ENCODE data around the gene FN3K. TPM values are rescaled to one million over a fixed set of nuclear protein-coding genes. Genes with fewer than 3 reads are reported as not detected.

The FN3K gene
- total and polyA plus RNA-seq, 2 of the 8 experiments (the other 6 are each of a cell fraction or from before 2014, with no cell fraction given): 0.88 to 14.2 TPM

DNA sequence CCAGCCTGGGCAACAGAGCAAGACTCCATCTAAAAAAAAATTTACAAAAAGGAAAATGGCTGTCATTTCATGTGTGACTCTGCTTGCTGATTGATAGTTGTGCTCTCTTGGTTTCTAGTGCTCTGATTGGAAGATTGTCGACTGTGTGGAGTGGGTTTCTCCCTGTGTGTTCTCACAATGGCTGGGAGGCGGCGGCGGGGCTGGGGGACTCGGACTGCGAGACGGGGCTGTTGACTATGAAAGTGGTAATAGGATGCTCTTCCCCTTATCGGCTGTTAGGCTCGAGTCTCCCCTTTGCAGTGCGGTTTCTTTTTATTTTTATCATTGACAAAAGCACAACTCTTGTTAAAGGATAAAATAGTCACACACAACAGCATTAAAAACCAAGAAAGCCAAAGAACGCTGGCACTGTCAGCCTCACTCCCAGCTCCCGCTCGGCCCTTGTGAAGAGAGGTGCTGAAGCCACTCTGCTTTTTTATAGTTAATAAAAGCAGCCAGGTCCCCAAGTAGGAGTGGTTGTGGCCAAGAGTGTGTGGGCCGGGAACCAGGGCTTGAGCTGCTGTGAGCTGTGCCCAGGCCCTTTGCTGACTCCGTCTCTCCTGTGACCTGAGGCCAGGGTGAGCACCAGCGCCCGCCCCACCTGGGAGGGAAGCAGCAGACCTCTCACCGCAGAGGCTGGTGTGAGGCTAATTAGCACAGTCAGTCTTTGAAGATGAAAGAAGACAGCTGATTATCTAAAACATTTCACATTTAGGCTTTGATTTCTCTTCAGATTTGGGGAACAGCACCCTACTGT is 53.0 kb downstream of the FN3K start:
- Histone ChIP-seq H2AFZ (ENCODE audit: low read length) (no peak overlapping the region), H2BK5ac (ENCODE audit: low read depth, low read length) (no peak overlapping the region), H3K14ac (ENCODE audit: insufficient read length) (no peak overlapping the region), H4K20me1 (replicated peaks in 1 of 2; ENCODE audit: control insufficient read depth in 1 of 2, insufficient read depth in 2 of 2, low read length in 2 of 2) (peaks cover 7 to 25% of the 10 kb centered on the region in 2 experiments), H4K5ac (ENCODE audit: insufficient read length, low read depth, low read length) (no peak overlapping the region), H2BK120ac (replicated peaks; ENCODE audit: low read depth, low read length) (no peak overlapping the region), H3K4me1 (replicated peaks in 1 of 4; ENCODE audit: control insufficient read depth in 3 of 4, insufficient read depth in 4 of 4, low read length in 3 of 4) (no peaks in the 10 kb centered on the region), H3K27me3 (replicated peaks in 1 of 4; ENCODE audit: control insufficient read depth in 3 of 4, extremely low read depth in 1 of 4, insufficient read depth in 3 of 4, low read length in 3 of 4) (no peaks in the 10 kb centered on the region), H3K27ac (ENCODE audit: low read depth, low read length) (no peak overlapping the region), H3K36me3 (ENCODE audit: control insufficient read depth in 2 of 4, insufficient read depth in 4 of 4, low read length in 3 of 4) (peaks cover 1 to 8% (median 5%) of the 10 kb centered on the region in 4 experiments; a peak in 6 of 8 replicates), H2BK15ac (ENCODE audit: low read length) (no peak overlapping the region), H3K23ac (ENCODE audit: insufficient read length) (no peak overlapping the region), H3K9ac (replicated peaks in 1 of 4; ENCODE audit: extremely low read depth in 1 of 4, low read depth in 3 of 4, low read length in 3 of 4) (no peak overlapping the region; a peak in 1 of 7 replicates), H4K8ac (ENCODE audit: extremely low read depth, insufficient read depth, low read length) (no peak overlapping the region), H2AK5ac (ENCODE audit: low read depth, low read length) (no peak overlapping the region), H2BK20ac (ENCODE audit: low read length) (no peak overlapping the region), H3K79me2 (ENCODE audit: control insufficient read depth in 1 of 2, insufficient read depth in 2 of 2, low read length in 2 of 2) (peaks cover 0 to 29% of the 10 kb centered on the region in 2 experiments; a peak in 2 of 4 replicates), H4K91ac (replicated peaks; ENCODE audit: insufficient read length, low read length) (no peak overlapping the region), H3K79me1 (ENCODE audit: low read depth, low read length) (peaks cover 24% of the 10 kb centered on the region), H3K4me2 (ENCODE audit: insufficient read depth in 1 of 2, low read depth in 2 of 2, low read length in 2 of 2) (no peak overlapping the region), H3K18ac (ENCODE audit: extremely low read depth, low read length) (no peak overlapping the region), H3K56ac (replicated peaks; ENCODE audit: insufficient read length, low read depth, low read length) (no peak overlapping the region), H3K4me3 (ENCODE audit: extremely low read depth in 1 of 4, insufficient read depth in 2 of 4, low read depth in 3 of 4, low read length in 4 of 4) (no peak overlapping the region), H2BK12ac (ENCODE audit: low read depth, low read length) (no peak overlapping the region), H3K4ac (replicated peaks; ENCODE audit: insufficient read length, low read depth, low read length) (no peak overlapping the region), H3K9me3 (ENCODE audit: insufficient read depth in 2 of 2, low read depth in 1 of 2, low read length in 1 of 2) (no peaks in the 10 kb centered on the region), H3K23me2 (ENCODE audit: low read depth, low read length) (0 out of 2 replicates have a peak, but pooled peaks cover 2% of the 10 kb centered on the region)
- WGBS, 2 experiments (ENCODE audit: extremely low coverage in 1 of 2, insufficient coverage in 1 of 2, insufficient read length in 1 of 2, insufficient replicate concordance in 2 of 2, low coverage in 1 of 2, low lambda C conversion rate in 2 of 2, missing lambda C conversion rate in 1 of 2): 96% methylated on average over 18 of the region's 18 CpGs; no CpG with 5 or more reads in 1 of the 2 experiments
- CTCF ChIA-PET (ENCODE audit: partially characterized antibody): interaction anchor here (1.1 kb wide), 1 partner anchor 216 kb away, joined by 3 read pairs; no protein-coding TSS in a partner anchor
- FAIRE-seq: no peak
- POLR2A ChIA-PET (ENCODE audit: partially characterized antibody): no interaction called here
- no peak for TF ChIP-seq TAF1 (IDR thresholded peaks at IDR 0.05; ENCODE audit: low read depth, low read length)
- TF ChIP-seq CHD1 (IDR thresholded peaks at IDR 0.05; ENCODE audit: low read depth, low read length): no peak
- TF ChIP-seq SRF (IDR thresholded peaks at IDR 0.05; ENCODE audit: low read depth, low read length): no peak
- TF ChIP-seq POU5F1 (IDR thresholded peaks at IDR 0.05; ENCODE audit: low read depth, low read length): no peak
- TF ChIP-seq NRF1 (IDR thresholded peaks at IDR 0.05; ENCODE audit: low read depth, low read length): no peak
- DNase-seq (ENCODE audit: low read depth in 1 of 2, low spot score in 2 of 2): no peak

Measured in H1 (cell line).